HG02840 (cell line): ENCODE measurements around the gene TRMT44.
"Not testable (repeated sequence)": the region's sequence is repeated elsewhere in the genome, so short reads cannot be mapped to it uniquely, and the experiment has no call there.

Experiments
- ATAC-seq: cut with Tn5 transposase; IDR thresholded peaks from one replicate; pipeline ENCODE4 v1.9.1; 2021; ENCODE audit warnings: mild to moderate bottlenecking, moderate library complexity, moderate number of reproducible peaks; ENCODE audit not compliant: unreplicated experiment, low FRiP score

TRMT44 gene

DNA sequence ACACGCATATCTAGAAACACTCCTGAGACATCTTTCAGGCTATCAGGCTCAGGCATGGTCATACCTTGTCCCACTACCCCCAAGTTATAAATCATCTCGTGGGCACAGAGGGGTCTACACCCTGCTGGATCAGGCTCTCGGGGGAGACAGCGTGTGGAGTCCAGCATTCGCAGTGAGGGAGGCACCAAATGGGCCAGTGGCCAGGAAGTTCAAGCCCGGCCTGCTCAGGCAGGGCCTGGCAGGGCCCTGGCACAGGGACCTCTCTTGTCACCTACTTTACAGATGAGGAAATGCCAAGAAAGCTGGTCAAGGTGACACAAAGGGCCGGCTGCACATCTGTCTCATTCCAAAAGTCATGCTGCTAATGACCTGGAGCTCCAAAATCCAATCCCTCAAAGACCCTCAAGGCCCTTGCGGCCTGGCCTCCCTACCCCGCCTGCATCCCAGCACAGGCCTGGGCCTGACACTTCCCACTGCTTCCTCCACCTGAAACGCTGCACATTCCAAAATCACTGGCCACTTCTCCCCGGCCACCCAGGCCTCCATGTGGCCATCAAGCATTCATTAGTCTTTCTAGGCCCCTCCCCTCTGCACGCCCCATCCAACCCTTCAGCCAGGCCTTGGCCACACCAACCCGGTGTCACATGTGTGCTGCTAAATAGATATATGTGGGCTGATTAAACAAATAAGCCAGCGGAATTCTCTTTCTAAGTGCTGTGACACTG, 35.6 kb upstream of the TRMT44 start:
- no peak for ATAC-seq

DNA sequence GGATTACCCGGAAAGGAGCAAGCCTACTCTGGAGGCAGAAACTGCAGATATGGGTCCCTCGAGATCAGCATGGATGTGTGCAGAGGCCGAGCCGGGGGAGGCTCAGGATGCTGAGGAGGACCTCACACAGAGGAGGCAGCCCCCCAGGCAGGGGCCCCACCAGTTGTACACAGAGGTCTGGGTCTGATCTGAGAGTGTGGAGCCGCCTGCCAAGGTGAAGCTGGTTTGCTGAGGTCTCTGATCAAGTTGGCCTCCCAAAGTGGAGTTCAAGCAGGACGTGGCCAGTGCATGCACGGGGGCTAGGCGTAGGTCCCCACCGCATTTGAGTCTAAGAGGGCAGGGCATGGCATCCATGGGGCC, 35.1 kb upstream of the TRMT44 start:
- no peak for ATAC-seq

DNA sequence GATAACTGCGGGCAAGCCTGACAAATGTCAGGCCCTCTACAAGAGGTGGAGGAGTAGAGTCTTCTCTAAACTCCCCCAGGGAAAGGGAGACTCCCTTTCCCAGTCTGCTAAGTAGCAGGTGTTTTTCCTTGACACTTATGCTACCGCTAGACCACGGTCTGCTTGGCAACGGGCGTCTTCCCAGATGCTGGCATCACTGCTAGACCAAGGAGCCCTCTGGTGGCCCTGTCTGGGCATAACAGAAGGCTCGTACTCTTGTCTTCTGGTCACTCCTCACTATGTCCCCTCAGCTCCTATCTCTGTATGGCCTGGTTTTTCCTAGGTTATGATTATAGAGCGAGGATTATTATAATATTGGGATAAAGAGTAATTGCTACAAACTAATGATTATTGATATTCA, 33.7 kb upstream of the TRMT44 start:
- ATAC-seq: not testable (repeated sequence)

DNA sequence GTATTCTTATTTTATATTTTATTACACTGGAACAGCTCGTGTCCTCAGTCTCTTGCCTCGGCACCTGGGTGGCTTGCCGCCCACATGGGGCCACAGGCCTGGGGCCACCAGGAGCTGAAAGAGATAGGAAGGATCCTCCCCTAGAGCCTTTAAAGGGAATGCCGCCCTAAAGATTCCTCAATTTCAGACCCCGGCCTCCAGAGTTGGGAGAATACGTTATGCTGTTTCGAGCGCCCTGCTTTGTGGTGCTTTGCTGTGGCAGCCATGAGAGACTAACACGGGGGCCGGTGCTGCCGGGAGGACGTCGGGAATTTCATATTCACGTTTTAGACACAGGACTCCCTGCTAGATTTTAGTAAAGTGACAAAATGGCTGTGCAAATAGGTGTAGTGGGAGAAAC, 33.3 kb upstream of the TRMT44 start:
- no peak for ATAC-seq

DNA sequence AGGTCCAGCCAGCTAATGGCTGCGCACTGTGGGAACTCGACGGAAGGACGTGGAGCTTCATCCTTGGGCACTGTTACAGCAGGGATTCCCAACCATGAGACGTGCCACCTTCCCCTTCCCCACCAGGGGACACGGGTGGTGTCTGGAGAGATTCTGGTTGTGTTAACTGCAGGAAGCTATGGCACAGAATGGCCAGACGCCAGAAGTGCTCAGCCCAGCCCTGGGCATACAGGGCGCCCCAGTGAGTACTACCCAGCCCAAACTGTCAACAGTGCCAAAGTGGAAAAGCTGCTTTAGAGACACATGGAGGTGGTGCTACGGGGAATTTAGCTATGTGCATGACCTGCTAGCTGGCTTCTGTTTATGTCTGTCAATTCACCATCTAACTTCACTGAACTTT, 32.8 kb upstream of the TRMT44 start:
- no peak for ATAC-seq

DNA sequence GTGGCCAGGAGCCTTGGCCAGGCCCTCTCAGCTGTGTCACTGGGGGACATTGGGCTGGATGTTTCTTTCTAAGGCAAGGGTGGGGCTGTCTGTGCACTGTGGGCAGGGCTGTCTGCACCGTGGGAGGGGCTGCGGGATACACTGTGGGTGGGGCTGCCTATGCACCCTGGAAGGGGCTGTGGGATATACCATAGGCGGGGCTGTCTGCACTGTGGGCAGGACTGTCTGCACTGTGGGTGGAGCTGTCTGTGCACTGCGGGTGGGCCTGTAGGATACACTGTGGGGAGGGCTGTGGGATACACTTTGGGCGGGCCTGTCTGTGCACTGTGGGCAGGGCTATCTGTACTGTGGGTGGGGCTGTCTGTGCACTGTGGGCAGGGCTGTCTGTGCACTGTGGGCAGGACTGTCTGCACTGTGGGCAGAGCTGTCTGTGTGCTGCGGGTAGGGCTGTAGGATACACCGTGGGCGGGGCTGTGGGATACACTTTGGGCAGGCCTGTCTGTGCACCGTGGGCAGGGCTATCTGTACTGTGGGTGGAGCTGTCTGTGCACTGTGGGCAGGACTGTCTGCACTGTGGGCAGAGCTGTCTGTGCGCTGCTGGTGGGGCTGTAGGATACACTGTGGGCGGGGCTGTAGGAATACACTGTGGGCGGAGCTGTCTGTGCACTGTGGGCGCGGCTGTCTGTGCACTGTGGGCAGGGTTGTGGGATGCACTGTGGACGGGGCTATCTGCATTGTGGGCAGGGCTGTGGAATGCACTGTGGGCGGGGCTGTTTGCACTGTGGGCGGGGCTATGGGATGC, 31.1 kb upstream of the TRMT44 start:
- ATAC-seq: no peak

DNA sequence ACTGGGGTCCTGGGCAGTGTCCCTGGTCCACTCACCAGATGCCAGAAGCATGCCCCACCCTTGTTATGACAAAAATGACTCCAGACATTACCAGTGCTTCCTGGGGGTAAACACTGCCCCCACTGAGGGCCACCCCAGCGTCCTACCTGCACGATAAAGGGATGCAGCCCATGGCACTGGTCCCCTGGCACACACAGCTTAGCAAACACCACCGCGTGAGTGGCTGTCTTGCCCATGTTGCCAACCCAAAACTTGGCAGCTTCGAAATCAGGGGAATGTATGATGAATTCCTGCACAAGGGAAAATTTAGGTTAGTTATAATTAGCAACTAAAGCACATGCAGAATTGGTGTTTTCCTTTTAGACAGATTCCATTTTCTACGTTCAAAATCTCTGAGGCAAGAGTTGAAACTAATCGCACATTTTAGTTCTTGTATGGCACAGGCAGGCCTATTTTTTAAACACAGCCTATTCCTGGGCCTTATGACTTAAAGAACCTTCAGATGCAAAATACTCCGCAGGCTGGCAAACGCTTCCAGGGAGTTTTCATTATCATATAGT, 30.4 kb upstream of the TRMT44 start:
- ATAC-seq: no peak

DNA sequence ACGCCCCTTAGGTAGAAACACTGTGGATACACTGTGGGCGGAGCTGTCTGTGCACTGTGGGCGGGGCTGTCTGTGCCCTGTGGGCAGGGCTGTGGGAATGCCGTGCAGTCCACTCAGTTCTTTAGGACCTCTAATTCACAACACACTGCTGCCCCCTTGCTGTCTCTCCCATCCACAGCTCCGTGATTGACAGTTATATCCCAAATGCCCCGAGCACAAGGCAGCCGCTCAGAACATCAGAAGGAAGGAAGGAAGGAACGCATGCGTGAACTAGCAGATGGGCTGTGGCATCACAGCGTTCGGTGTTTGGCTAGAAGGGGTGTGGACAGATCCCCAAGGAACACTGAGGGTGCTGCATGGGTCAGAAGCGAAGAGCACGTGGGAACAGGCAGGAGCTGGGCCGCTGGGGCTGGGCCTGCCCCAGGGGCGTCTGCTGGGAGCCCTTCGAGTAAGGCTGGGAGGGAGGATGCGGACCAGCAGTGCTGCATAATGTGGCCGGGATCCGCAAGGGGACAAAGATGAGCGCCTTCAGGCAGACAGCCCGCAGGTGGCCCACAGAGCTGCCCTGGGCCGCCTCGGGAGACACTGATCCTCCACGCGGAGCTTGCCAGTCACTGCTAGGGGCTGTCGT, 29.8 kb upstream of the TRMT44 start:
- no peak for ATAC-seq

DNA sequence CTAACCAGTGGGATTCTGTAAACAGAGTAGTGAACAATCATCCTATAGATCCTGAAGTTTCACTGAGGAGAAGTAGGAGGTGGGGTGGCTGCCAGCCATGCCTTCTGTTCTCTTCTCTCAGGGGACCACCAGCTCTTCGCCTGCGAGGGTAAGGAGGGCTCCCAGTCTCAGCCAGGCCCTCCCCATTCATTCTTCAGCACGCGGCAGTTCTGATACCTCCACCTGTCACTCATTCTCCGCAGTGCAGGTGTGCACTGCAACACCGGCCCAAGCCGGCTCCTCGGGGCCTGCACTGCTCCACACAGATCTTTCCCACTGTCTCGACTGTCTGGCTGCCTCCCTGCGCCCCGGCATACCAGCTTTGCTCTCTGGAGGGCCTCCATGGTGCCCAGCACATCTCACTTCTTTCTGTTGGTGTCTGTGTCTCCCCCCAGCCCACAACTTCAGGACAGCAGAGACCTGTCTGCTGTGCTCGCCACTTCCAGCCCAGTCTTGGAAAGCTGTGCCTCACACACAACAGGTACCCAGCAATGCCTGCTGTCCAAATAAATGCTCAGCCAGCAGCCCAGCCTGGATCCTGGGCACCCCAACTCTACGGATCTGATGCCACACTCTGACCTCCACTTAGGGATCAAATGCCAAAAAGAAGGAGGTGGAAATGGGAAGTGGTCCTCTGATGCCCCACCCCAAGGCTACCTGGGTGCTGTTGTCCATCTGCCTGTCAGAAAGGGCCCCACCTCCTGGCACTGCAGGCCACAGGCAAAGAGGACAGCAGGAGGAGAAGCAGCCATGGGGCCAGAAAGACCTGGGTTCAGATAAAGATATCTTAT, 29.0 kb upstream of the TRMT44 start:
- ATAC-seq: no peak

DNA sequence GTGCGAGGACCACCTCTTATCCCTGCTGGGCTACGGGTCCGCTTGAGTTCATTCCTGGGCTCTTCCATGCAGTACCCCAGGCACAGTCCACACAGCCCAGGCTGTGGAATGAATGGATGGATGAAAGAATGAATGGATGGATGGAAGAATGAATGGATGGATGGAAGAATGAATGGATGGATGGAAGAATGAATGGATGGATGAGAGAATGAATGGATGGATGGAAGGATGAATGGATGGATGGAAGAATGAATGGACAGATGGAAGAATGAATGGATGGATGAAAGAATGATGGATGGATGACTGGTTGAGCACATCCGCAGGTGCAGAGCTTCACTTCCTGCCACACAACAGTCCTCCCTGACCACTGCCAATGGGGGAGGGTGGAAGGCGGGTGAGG, 28.3 kb upstream of the TRMT44 start:
- no peak for ATAC-seq

DNA sequence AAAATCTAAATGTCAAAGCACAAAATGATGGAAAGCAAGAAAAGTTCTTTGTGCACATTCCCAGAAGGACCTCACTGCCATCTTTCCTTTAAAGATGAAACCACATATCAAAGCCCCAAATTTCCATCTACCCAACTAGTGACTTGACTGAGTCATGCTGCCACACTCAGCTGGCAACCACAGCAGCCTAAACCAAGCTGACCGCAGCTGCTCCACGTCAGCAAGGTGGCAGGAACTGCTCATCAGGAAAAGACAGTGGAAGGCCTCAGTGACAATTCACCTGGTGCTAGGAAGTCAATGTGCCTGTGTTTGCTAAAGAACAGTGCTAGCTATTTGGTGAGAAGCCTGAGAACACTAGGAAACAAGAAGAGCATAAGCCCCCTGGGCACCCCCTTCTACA, 26.2 kb upstream of the TRMT44 start:
- ATAC-seq: no peak

DNA sequence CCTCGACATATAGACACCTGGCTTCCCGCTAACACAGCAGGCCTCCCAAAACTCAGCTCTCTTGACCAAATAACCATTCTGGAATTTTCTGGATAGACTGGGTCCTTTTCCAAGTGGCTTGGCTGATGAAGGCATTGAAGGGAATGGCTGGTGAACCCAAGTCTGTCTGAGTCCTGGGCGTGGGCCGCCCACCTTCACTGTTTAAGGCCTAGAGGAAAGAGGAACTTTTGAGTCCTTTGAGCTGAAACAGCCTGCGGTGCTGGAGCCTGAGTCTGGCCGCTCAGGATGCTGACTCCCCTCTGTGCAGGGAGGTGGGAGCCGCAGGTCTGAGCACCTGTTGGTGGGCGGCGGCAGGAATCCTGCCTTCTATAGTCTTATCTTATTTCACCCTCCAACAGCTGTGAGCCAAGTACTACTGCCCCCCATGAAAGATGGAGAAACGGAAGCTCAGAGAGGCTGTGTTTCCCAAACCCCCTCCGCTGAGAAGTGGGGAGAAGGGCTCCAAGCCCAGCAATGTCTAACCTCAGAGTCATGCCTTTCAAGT, 23.4 kb upstream of the TRMT44 start:
- ATAC-seq: no peak

DNA sequence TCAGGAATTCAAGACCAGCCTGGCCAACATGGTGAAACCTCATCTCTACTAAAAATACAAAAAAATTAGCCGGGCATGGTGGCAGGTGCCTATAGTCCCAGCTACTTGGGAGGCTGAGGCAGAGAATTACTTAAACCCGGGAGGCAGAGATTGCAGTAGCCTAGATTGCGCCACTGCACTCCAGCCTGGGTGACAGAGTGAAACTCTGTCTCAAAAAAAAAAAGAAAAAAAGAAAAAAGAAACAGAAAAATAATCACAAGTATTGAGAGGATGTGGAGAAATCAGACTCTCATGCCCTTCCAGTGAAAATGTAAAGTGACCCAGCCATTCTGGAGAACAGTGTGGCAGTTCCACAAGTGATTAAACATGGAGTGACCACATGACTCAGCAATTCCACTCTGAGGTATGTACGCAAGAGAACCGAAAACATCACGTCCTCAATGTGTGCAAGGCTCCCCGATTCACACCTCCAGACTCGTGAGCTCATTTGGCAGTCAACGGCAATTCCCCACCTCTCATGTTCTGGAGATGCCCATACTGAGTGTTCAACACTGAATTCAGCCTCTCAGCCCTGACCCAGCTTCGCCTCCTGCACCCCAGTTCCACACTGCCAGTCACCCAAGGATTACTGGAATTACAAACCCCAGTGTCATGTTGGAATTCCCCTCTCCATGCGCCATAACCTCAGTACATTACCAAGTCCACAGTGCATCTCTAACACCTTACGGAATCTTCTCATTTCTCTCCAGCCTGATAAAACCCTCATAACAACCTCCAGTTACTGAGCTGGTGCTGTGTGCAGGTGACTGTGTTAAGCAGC, 21.1 kb upstream of the TRMT44 start:
- ATAC-seq: no peak

DNA sequence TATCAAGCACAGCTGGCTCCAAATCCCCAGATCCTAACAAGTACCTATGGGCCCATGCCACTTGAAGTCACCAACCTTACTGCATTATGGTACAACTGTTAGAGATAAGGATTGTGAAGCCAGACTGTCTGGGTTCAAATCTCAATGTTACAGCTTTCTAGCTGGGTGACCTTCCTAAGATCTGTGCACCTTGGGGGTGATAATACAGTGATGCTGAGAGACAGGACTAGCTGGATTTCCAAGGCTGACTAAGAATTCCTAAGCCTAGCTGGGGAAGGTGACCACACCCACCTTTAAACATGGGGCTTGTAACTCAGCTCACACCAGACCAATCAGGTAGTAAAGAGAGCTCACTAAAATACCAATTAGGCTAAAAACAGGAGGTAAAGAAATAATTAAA, 20.4 kb upstream of the TRMT44 start:
- ATAC-seq: not testable (repeated sequence)

DNA sequence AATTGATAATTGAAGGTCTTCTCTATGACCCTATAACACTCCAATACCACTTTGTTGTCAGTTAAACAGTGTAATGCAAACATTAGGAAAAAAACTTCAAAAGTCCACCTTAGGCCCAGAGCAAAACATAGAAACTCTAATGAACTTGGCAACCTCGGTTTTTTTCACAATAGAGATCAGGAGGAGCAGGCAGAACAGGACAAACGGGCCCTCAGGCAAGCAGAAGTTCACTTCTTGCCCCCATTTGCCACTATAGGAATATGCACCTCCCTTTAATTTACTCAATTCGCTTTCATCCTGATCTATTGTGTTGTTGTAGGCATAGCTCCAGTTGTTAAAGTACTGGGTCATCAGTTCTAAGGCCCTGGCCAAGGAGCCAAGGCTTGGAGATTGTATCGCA, 18.2 kb upstream of the TRMT44 start:
- no peak for ATAC-seq

DNA sequence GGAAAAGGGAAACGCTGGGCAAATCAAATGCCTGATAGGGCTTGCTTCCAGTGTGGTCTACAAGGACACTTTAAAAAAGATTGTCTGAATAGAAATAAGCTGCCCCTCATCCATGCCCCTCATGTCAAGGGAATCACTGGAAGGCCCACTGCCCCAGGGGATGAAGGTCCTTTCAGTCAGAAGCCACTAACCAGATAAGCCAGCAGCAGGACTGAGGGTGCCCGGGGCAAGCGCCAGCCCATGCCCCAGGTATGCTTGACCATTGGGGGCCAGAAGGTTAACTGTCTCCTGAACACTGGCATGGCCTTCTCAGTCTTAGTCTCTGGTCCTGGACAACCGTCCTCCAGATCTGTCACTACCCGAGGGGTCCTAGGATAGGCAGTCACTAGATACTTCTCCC, 17.8 kb upstream of the TRMT44 start:
- no peak for ATAC-seq

DNA sequence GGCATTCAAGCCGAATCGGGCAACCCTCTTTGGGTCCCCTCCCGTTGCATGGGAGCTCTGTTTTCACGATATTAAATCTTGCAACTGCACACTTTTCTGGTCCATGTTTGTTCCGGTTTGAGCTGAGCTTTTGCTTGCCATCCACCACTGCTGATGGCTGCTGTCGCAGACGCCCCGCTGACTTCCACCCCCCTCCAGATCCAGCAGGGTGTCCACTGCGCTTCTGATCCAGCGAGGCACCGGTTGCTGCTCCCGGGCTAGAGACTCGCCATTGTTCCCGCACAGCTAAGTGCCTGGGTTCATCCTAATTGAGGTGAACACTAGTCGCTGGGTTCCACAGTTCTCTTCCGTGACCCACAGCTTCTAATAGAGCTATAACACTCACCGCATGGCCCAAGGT, 13.3 kb upstream of the TRMT44 start:
- no peak for ATAC-seq

DNA sequence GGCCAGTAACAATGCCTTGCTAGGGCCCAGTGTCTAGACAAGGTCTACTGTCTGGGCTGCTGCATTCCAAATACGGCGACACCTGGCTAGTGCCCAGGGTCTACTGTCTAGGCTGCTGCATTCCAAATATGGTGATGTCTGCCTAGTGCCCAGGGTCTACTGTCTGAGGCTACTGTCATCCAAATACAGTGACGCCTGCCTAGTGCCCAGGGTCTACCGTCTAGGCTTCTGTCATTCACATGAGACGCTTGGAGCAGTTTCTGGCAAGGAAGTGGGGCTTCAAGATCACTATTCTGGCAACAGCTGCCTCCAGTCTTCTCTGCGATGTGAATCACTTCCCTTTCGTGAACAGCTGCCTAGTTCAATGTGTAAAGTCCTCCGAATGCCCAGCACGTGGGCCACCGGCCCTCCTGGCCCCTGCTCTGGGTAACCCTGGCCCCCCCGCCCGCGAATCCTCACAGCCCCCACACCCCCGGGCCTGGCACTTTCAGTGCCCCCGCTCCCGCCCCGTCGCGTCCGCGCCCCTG, 12.8 kb upstream of the TRMT44 start:
- ATAC-seq: peak; percentile 42
